HepG2 (cell line): ENCODE data around the gene RAB11FIP5. TPM values are rescaled to one million over a fixed set of nuclear protein-coding genes. Genes with fewer than 3 reads are reported as not detected.

ENCODE experiments used
- GATA4 ChIP-seq: sonication (generic); IDR thresholded peaks from 2 replicates; pipeline ENCODE4 v1.6.1; 2016; ENCODE audit warnings: antibody characterized with exemption, low read depth, borderline replicate concordance
- HNF4G ChIP-seq, 2 experiments: sonication (generic) in 1 of 2; formaldehyde crosslinking in 1 of 2; IDR thresholded peaks; 2 replicates each; pipeline versions ENCODE4 v1.4.0 to v1.6.1; 2011 to 2020; ENCODE audit warnings: borderline replicate concordance in 2 of 2, low read depth in 2 of 2, mild to moderate bottlenecking in 2 of 2, low read length in 1 of 2, missing genetic modification reagents in 1 of 2, moderate library complexity in 1 of 2
- HNRNPL ChIP-seq: fragments of 200-400 bp; formaldehyde crosslinking; IDR thresholded peaks from 2 replicates; pipeline ENCODE4 v1.6.1; 2017; ENCODE audit warnings: mild to moderate bottlenecking, low read depth, low read length
- PTBP1 ChIP-seq: fragments of 200-400 bp; formaldehyde crosslinking; IDR thresholded peaks from 2 replicates; pipeline ENCODE4 v1.6.1; 2018; ENCODE audit warnings: low read length, low read depth; ENCODE audit not compliant: poor library complexity, severe bottlenecking
- SP1 ChIP-seq, 2 experiments: fragments of 450-650 bp in 1 of 2; sonication (generic) in 1 of 2; formaldehyde crosslinking in 1 of 2; IDR thresholded peaks; 2 replicates each; pipeline versions ENCODE4 v1.4.0 to v1.6.1; 2016 to 2020; ENCODE audit warnings: missing genetic modification reagents in 1 of 2
- ZEB1 ChIP-seq: IDR thresholded peaks from 2 replicates; pipeline ENCODE4 v1.6.1; 2012; ENCODE audit warnings: mild to moderate bottlenecking, low read depth, inconsistent platforms; ENCODE audit not compliant: insufficient replicate concordance
- ZNF10 ChIP-seq: sonication (generic); formaldehyde crosslinking; IDR thresholded peaks from 2 replicates; pipeline ENCODE4 v1.4.0; 2020; ENCODE audit warnings: mild to moderate bottlenecking, low read depth, missing genetic modification reagents, borderline replicate concordance
- ZNF224 ChIP-seq: sonication (generic); formaldehyde crosslinking; IDR thresholded peaks from 2 replicates; pipeline ENCODE4 v1.5.0; 2020; ENCODE audit warnings: mild to moderate bottlenecking, missing genetic modification reagents
- ZNF251 ChIP-seq: sonication (generic); formaldehyde crosslinking; IDR thresholded peaks from 2 replicates; pipeline ENCODE4 v1.9.0; 2021; ENCODE audit warnings: mild to moderate bottlenecking, missing genetic modification reagents
- ZNF441 ChIP-seq: sonication (generic); formaldehyde crosslinking; IDR thresholded peaks from 2 replicates; pipeline ENCODE4 v1.7.0; 2021; ENCODE audit warnings: missing genetic modification reagents, borderline replicate concordance
- polyA plus RNA-seq, 8 experiments: library from polyadenylated mRNA; depleted of rRNA in 3 of 8; stranded (reverse) in 7 of 8; unstranded in 1 of 8; fragments of >200 nt; fragmentation: Illumina TruSeq in 4 of 8; extraction: Trizol in 4 of 8; gene quantifications; 2 replicates each; pipeline versions ENCODE4 v1.2.1 to v1.2.3, GENCODE V29; 2011 to 2016; ENCODE audit warnings: low read depth in 4 of 8, missing spikeins in 1 of 8, mixed read lengths in 1 of 8; ENCODE audit not compliant: insufficient read depth in 1 of 8
- total RNA-seq, 5 experiments: library from RNA; depleted of rRNA; stranded (reverse); fragments of >200 nt; fragmentation: Illumina TruSeq; extraction: Trizol; gene quantifications; 2 replicates each; pipeline ENCODE4 v1.2.3, GENCODE V29; 2016; ENCODE audit warnings: low read depth in 1 of 5
- TF ChIP-seq, protein P1 (sequence below): sonication (generic); formaldehyde crosslinking; IDR thresholded peaks from 2 replicates; pipeline ENCODE4 v1.5.1; 2020; ENCODE audit warnings: missing genetic modification reagents, mild to moderate bottlenecking, borderline replicate concordance
- TF ChIP-seq, protein P2 (sequence below): sonication (generic); formaldehyde crosslinking; IDR thresholded peaks from 2 replicates; pipeline ENCODE4 v1.4.0; 2020; ENCODE audit warnings: mild to moderate bottlenecking, low read depth, missing genetic modification reagents
- TF ChIP-seq, protein P3 (sequence below): IDR thresholded peaks from 2 replicates; pipeline ENCODE4 v1.6.1; 2016; ENCODE audit warnings: low read depth, control low read depth
- TF ChIP-seq, protein P4 (sequence below): sonication (generic); formaldehyde crosslinking; IDR thresholded peaks from 2 replicates; pipeline ENCODE4 v1.4.0; 2020; ENCODE audit warnings: missing genetic modification reagents, borderline replicate concordance
- TF ChIP-seq, protein P5 (sequence below): sonication (generic); formaldehyde crosslinking; IDR thresholded peaks from 2 replicates; pipeline ENCODE4 v1.5.0; 2020; ENCODE audit warnings: mild to moderate bottlenecking, missing genetic modification reagents

The RAB11FIP5 gene
- total and polyA plus RNA-seq, 2 of the 13 experiments (the other 11 are each of a cell fraction or from before 2014, with no cell fraction given): 9.4 to 22.9 TPM

DNA sequence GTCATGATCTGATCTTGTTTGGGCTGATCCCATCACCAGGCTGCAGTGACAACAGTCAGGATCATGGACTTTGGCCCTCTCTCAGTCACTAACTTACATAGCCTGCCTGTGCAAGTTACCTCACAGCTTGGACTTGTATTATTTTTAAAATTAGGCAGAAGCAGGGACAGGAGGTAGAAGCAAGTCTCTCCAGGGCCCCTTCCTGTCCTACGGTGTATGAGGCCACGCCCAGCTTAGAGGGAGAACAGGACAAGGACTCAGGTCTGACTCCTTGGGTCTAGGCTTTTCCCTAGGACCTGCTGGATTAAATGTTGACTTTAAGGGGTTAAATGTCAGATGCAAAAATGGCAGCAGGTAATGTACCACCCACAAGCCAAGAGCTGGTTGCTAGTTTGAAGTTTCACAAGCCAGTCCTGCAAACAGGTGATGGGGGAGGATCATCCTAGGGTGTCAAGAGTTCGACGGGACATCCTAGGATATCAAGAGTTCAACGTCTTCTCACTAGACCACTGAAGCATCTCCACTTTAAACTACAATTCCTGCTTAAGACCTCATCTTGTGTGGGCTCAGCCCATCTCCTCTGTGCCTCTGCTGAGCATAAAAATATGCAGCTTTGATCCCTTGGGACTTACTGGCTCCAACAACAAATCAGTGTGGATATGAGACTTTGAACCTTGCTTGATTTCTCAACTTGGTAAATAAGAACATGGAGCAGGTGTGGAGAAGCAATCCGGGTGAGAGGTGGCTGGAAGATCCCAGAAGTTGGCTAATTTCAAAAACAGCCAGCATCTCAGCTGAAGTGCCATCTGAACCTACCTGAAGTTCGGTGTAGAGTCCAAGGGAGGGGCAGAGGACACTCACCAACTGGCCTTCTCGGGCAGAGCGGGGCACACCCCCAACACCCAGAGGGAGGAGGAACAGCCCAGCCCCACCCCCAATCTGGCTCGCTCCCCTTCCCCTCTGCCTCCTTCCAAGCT is 80.7 kb downstream of the RAB11FIP5 start (continued):
- TF ChIP-seq, protein P1, sequence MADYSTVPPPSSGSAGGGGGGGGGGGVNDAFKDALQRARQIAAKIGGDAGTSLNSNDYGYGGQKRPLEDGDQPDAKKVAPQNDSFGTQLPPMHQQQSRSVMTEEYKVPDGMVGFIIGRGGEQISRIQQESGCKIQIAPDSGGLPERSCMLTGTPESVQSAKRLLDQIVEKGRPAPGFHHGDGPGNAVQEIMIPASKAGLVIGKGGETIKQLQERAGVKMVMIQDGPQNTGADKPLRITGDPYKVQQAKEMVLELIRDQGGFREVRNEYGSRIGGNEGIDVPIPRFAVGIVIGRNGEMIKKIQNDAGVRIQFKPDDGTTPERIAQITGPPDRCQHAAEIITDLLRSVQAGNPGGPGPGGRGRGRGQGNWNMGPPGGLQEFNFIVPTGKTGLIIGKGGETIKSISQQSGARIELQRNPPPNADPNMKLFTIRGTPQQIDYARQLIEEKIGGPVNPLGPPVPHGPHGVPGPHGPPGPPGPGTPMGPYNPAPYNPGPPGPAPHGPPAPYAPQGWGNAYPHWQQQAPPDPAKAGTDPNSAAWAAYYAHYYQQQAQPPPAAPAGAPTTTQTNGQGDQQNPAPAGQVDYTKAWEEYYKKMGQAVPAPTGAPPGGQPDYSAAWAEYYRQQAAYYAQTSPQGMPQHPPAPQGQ: peak; percentile 77; the same call in 1 of the 2 replicates
- TF ChIP-seq, protein P2, sequence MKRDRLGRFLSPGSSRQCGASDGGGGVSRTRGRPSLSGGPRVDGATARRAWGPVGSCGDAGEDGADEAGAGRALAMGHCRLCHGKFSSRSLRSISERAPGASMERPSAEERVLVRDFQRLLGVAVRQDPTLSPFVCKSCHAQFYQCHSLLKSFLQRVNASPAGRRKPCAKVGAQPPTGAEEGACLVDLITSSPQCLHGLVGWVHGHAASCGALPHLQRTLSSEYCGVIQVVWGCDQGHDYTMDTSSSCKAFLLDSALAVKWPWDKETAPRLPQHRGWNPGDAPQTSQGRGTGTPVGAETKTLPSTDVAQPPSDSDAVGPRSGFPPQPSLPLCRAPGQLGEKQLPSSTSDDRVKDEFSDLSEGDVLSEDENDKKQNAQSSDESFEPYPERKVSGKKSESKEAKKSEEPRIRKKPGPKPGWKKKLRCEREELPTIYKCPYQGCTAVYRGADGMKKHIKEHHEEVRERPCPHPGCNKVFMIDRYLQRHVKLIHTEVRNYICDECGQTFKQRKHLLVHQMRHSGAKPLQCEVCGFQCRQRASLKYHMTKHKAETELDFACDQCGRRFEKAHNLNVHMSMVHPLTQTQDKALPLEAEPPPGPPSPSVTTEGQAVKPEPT: peak; percentile 10; the same call in 1 of the 2 replicates
- 0 out of 2 replicates have a peak, but pooled peaks have one; percentile 41 for TF ChIP-seq ZNF224 (CRISPR knock-in tag)
- TF ChIP-seq ZEB1: peak; percentile 95
- TF ChIP-seq HNRNPL: no peak
- TF ChIP-seq SP1 (IDR thresholded peaks at IDR 0.05): no peak
- peak; percentile 43; the same call in 1 of the 2 replicates for TF ChIP-seq SP1 (CRISPR knock-in tag; IDR thresholded peaks at IDR 0.05)
- TF ChIP-seq HNF4G (IDR thresholded peaks at IDR 0.05; ENCODE audit: borderline replicate concordance, low read depth, low read length): peak; percentile 97
- peak; percentile 96 for TF ChIP-seq HNF4G (CRISPR knock-in tag; IDR thresholded peaks at IDR 0.05; ENCODE audit: borderline replicate concordance, low read depth)
- TF ChIP-seq ZNF251 (CRISPR knock-in tag): no peak
- TF ChIP-seq, protein P3, sequence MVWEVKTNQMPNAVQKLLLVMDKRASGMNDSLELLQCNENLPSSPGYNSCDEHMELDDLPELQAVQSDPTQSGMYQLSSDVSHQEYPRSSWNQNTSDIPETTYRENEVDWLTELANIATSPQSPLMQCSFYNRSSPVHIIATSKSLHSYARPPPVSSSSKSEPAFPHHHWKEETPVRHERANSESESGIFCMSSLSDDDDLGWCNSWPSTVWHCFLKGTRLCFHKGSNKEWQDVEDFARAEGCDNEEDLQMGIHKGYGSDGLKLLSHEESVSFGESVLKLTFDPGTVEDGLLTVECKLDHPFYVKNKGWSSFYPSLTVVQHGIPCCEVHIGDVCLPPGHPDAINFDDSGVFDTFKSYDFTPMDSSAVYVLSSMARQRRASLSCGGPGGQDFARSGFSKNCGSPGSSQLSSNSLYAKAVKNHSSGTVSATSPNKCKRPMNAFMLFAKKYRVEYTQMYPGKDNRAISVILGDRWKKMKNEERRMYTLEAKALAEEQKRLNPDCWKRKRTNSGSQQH (CRISPR knock-in tag): peak; percentile 56; the same call in 1 of the 2 replicates
- no peak for TF ChIP-seq ZNF10 (CRISPR knock-in tag)
- peak; percentile 77 for TF ChIP-seq GATA4
- TF ChIP-seq, protein P4, sequence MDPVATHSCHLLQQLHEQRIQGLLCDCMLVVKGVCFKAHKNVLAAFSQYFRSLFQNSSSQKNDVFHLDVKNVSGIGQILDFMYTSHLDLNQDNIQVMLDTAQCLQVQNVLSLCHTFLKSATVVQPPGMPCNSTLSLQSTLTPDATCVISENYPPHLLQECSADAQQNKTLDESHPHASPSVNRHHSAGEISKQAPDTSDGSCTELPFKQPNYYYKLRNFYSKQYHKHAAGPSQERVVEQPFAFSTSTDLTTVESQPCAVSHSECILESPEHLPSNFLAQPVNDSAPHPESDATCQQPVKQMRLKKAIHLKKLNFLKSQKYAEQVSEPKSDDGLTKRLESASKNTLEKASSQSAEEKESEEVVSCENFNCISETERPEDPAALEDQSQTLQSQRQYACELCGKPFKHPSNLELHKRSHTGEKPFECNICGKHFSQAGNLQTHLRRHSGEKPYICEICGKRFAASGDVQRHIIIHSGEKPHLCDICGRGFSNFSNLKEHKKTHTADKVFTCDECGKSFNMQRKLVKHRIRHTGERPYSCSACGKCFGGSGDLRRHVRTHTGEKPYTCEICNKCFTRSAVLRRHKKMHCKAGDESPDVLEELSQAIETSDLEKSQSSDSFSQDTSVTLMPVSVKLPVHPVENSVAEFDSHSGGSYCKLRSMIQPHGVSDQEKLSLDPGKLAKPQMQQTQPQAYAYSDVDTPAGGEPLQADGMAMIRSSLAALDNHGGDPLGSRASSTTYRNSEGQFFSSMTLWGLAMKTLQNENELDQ (CRISPR knock-in tag): no peak
- peak; percentile 71; the same call in 1 of the 2 replicates for TF ChIP-seq ZNF441 (CRISPR knock-in tag)
- TF ChIP-seq, protein P5, sequence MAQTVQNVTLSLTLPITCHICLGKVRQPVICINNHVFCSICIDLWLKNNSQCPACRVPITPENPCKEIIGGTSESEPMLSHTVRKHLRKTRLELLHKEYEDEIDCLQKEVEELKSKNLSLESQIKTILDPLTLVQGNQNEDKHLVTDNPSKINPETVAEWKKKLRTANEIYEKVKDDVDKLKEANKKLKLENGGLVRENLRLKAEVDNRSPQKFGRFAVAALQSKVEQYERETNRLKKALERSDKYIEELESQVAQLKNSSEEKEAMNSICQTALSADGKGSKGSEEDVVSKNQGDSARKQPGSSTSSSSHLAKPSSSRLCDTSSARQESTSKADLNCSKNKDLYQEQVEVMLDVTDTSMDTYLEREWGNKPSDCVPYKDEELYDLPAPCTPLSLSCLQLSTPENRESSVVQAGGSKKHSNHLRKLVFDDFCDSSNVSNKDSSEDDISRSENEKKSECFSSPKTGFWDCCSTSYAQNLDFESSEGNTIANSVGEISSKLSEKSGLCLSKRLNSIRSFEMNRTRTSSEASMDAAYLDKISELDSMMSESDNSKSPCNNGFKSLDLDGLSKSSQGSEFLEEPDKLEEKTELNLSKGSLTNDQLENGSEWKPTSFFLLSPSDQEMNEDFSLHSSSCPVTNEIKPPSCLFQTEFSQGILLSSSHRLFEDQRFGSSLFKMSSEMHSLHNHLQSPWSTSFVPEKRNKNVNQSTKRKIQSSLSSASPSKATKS (CRISPR knock-in tag): peak; percentile 30; the same call in 1 of the 2 replicates
- no peak for TF ChIP-seq PTBP1
